ENCODE data around the gene SPRY2.

DNA sequence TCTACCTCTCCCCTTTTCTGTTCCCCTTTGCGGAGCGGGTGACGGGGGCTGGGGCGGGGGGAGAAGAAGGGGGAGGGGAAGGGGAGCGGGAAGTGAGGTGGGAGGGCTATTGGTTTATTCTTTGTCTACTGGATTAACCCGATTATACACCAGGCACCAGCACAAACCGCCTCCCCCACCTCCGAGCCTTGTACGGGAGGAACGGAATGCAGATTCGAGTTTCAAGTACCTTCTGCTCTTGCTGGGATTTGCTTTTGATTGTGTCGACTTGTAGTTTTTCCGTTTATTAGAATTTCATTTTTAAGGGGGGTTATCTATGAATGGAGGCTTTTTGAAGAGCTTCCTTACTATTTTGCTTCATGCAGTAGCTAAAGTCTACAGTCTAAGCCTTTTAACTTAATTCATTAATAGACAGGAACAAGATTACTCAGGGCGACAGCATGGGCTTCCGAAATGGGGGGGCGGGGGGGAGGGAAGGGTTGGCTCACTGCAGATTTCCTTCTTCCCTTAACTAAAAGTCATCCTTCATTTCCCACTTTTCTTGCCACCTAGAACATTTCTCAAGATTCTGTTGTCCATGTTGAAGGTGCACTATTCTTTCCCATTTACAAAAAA, 937 bp upstream of the SPRY2 start:
- TF ChIP-seq FOXM1 (IDR thresholded peaks at IDR 0.05; ENCODE audit: borderline replicate concordance) (no peak), LEF1 (IDR thresholded peaks at IDR 0.05; ENCODE audit: borderline replicate concordance) (no peak), FOXA1 (IDR thresholded peaks at IDR 0.05) (no peak), CTBP1 (IDR thresholded peaks at IDR 0.05; ENCODE audit: borderline replicate concordance) (no peak), L3MBTL2 (conservative IDR thresholded peaks at IDR 0.05) (no peak), BHLHE40 (IDR thresholded peaks at IDR 0.05; ENCODE audit: borderline replicate concordance) (no peak), SP1 (IDR thresholded peaks at IDR 0.05) (no peak), ZNF384 (IDR thresholded peaks at IDR 0.05) (no peak), TARDBP (IDR thresholded peaks at IDR 0.05) (no peak)

Data from HEK293T (cell line).